Heart left ventricle (tissue), 13 donors: ENCODE measurements around the gene PDE6A.

Experiments
- POLR2A ChIP-seq, 2 donors: fragments of 450-650 bp; IDR thresholded peaks; one replicate each; pipeline ENCODE4 v1.6.1; 2017; ENCODE audit warnings: antibody characterized with exemption in 2 of 2, mild to moderate bottlenecking in 2 of 2, moderate library complexity in 2 of 2
- TF ChIP-seq, protein P1 (sequence below), 12 donors: fragments of 200-600 bp; sonication (generic) in 4 of 12; IDR thresholded peaks; one replicate each; pipeline versions ENCODE4 v1.5.0 to v1.8.0; 2018 to 2022; ENCODE audit warnings: antibody characterized with exemption in 12 of 12, mild to moderate bottlenecking in 5 of 12
- donor health status: ischemic (EF 13 %, LVEDD 7.1; RV severe dilation, severe dysfunction).
- donor health status: DM: no; HTN: yes; CAD: no.
- donor health status: DM: no; HTN: no; CAD: no.
- donor health status: ischemic (EF 25% LVEDD 6.9; RV normal size, moderate dysfunction).
- donor health status: ischemic (EF 25% LVEDD 5.7; RV mildly dilated, moderate dysfunction).
- donor health status: ischemic (EF 35%, LVEDD 5.7; RV mildly dilated, moderate dysfunction).
- donor health status: nonischemic (EF 11% LVEDD 7.7; RV severe dilation, severe dysfunction).
- donor health status: DM: yes; HTN: yes; CAD: no.
- donor health status: PGD.
- donor health status: ischemic (EF 29% LVEDD 5.4; RV normal size, mild dysfunction).
- donor health status: nonischemic (EF 23%, LVEDD 6.1; RV moderate dilation, normal function).

- TF ChIP-seq, protein P1, sequence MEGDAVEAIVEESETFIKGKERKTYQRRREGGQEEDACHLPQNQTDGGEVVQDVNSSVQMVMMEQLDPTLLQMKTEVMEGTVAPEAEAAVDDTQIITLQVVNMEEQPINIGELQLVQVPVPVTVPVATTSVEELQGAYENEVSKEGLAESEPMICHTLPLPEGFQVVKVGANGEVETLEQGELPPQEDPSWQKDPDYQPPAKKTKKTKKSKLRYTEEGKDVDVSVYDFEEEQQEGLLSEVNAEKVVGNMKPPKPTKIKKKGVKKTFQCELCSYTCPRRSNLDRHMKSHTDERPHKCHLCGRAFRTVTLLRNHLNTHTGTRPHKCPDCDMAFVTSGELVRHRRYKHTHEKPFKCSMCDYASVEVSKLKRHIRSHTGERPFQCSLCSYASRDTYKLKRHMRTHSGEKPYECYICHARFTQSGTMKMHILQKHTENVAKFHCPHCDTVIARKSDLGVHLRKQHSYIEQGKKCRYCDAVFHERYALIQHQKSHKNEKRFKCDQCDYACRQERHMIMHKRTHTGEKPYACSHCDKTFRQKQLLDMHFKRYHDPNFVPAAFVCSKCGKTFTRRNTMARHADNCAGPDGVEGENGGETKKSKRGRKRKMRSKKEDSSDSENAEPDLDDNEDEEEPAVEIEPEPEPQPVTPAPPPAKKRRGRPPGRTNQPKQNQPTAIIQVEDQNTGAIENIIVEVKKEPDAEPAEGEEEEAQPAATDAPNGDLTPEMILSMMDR (IDR thresholded peaks at IDR 0.05), result no peak
- TF ChIP-seq POLR2A (IDR thresholded peaks at IDR 0.05), result no peak
Observed at GRCh38 chr5:149981206-149981605, 36.6 kb upstream of the PDE6A start.
